GM19372 (cell line): Measurements from ENCODE around the gene ITGB3.
"Not testable (repeated sequence)": the region's sequence is repeated elsewhere in the genome, so short reads cannot be mapped to it uniquely, and the experiment has no call there.

ENCODE experiments used
- ATAC-seq: cut with Tn5 transposase; IDR thresholded peaks from one replicate; pipeline ENCODE4 v1.9.1; 2021; ENCODE audit warnings: mild to moderate bottlenecking, low read depth, moderate library complexity; ENCODE audit not compliant: unreplicated experiment

The ITGB3 gene

DNA sequence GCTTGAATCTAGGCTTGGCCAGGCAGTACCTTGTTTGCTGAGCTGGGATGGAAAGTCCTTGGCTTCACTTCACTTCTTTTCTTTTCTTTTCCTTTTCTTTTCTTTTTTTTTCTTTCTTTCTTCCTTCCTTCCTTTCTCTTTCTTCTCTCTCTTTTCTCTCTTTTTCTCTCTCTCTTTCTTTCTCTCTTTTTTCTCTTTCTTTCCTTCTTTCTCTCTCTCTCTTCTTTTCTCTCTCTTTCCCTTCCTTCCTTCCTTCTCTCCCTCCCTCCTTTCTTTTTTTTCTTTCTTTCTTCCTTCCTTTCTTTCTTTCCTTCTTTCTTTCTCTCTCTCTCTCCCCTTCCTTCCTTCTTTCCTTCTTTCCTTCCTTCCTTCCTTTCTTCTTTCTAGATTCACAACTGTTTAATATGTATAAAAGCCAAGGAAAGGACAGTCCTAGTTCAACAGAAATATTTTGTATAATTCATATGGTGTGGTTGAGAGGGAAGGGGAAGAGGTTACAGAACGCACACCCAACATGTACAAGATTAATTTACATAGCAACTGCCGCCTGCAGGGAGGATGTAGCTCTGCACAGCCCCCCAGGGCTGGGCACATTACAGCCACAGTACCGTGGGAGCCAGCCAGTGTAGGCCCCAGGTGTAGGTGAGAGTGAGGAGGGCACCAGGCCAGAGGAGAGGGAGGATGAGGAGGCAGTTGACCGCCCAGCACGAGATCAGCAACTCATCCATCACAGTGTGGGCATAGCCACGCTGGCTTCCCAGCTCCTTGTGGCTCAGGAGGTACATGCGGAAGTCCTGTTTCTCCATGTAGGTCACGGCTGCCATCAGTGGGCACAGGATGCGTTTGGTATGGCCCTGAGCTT lies 9.7 kb upstream of the ITGB3 start:
- ATAC-seq: no peak

DNA sequence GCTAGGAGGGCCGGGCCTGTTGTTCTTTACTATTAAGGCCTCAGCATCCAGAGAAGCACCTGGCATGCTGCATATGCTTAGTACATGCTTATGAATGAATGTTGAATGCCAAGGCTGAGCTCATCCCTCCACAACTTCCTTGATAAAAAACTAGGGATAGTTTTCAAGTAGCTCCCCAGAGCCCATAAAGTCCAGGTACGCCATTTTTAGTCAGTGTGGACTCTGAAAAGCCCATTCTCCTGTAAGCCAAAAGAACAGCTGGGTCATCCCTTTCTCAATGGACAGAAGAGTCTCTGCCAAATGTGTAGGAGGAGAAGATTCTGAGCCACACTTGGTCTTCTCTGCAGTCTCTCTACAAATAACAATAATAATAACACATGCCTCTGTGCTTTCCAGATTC lies 8.9 kb upstream of the ITGB3 start:
- ATAC-seq: no peak

DNA sequence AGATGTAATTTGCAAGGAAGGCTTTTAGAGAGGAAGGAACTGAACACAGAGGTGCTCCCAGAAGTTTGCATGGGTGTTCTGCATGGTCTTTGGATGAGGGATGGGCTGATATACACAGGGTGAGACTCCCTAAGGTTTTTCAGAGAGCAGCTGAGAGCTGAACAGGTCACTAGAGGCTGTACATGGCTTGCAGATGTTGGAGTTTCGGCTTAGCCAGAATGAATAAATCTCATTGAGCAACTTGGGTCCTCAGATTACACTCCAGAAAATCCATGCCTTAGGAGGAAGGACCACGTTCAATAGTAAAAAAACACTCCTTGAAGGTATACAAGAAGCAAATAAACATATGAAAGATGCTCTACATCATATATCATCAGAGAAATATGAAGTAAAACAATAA lies 7.5 kb upstream of the ITGB3 start:
- ATAC-seq: no peak

DNA sequence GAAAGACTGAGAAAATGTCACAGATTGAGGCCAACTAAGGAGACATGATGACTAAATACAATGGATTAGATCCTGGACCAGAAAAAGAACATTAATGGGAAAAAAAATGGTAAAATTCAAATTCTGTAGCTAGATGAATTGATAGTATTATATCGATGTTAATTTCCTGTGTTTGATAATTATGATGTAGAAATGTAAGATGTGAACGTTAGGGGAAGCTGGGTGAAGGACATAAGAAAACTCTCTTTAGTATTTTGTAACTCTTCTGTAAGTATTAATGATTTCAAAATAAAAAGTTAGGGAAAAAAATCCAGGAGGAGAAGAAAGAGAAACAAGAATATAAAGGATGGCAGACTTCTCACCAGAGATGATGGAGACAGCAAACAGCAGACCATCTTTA lies 2.8 kb upstream of the ITGB3 start:
- no peak for ATAC-seq

DNA sequence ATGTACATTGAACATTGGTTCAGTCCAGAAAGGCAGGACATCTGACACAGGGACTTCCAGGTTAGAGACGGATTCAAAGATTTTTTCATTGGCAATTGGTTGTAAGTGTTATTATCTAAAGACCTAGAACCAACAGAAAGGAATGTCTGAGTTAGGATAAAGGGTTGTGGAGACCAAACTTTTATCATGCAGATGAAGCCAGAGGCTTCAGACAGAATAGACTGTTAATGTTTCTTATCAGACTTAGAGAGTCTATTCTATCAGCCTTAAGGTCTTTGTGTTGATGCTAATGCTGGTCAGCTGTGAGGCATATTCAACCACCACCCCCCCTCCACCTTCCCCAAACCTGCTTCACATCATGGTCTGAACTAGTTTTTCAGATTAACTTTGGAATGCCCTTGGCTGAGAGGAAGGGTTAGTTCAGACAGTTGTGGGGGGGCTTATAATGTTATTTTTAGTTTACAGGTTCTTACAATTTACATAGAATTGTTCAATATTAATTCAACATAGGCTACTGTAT lies 2.1 kb upstream of the ITGB3 start:
- no peak for ATAC-seq

DNA sequence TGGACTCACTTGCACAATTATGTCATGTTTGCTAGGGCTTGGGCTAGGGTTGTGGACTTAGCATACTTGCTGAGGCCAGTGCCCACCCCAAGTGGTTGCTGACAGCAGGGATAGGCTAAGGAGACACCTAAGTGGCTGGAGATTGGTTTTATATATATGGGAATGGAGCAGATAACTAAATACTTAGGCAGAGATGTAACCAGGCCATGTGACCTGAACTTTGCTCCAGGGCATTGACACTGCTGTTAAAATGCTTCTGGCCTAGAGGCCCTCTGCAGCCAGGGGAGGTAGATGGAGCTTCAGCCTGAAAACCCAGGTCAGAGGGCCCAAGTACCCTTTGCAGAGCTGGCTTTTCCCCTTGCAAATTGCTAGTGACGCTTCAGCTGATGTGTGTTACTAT lies 1.4 kb upstream of the ITGB3 start:
- ATAC-seq: no peak

DNA sequence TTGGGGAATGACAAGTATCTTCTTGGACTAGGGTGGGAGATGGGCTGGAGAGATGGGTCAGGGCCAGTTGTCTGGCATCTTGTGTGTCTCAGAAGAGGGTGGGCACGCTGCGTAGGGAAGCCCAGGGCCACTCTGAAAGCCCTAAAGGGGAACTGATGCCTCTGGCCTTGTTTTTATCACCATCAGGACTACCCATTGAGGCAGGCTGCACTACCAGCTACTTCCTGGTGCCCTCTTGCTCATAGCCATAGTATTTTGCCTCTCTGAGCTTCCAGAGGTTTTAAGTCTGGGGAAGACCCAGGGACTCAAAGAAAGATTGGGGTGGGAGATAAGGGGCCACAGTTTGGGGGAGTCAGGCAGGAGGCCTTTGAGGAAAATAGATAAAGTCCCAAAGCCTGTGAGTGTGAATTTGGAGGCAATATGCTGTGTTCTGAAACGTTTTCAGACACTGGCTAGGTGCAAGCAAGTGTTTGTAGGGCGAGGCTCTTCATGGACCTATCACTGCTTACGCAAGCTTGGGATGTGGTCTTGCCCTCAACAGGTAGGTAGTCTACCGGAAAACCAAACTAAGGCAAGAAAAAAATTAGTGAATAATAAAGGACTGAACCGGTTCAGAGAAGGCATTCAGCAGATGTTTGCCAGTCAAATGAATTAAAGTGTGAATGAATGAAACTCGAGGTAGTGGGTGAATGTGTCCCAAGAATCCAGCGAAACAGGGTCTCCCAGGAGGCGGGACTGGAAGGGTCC lies 688 bp upstream of the ITGB3 start:
- no peak for ATAC-seq

DNA sequence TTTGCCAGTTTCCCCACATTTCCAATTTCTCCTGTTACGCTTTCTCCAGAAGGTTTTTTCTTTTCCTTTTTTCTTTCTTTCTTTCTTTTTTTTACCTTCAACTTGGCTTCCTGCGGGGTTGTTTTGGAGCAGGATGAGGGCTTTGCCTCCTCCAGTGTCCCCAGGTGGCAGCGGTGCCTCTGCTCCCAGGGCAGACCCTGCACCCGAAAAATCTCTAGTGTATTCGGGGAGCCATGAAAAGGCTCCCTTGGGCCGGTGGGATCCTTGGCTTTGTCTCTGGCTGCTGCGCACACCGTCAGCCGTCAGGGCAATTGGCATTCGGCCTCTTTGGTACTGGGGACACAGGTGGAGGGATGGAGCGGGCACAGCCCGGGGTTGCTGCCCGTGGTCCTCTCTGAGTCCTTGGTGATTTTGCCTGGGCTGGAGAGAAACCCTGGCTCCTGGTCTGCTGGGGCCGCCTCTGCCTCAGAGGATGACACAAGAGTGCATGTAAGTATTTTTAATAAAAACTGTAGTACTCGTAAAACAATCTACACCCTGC lies 846 bp downstream of the ITGB3 start:
- ATAC-seq: no peak

DNA sequence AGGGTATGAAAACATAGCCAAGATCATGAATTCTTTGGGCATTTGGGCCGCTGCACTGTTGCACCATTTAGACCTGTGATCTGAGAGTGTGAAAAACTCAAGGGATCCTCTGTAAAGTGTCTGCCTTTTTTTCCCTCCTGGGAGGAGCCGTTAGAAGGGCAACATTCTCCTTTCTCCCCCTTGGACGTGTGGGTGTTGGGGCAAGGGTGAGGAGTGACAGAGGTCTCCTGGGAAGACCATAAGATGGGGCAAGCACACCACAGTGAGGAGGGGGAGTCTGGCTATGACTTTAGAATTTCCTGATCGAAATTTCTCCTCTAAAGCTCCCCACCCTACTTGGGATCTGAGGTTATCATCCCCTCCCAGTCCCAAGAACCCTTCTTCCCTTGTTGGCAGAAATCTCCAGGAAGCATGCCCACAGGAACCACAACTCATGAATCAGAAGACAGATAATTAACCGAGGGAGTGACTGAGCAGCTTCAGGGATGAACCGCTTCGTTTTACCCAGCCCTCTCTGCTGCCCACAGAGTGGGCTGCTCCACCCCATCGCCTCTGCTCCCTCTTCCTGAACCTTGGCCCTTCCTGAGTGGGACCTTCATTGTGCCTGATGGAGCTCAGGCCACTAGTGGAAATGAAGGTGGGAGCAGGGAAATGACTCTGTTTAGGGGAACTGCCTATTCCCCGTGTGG lies 4.2 kb downstream of the ITGB3 start:
- ATAC-seq: no peak

DNA sequence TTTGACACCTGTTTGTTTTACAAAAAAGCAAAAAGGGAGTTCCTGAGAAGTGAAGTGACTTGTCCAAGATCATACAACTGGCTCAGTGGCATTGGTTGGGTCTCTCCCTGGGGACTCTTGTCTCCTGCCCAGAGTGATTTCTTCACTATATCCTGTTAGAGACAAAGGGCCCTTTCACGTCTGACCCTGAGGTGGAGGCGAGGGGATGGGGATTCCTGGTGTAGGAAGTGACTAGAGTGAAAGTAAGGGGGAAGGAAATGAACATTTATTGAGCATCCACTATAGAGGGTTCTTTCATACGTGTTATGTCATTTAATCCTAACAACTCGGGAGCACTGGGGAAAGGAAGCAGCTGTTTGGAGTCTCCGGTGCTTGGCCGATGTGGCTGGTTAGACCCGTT lies 9.0 kb downstream of the ITGB3 start:
- ATAC-seq: no peak

DNA sequence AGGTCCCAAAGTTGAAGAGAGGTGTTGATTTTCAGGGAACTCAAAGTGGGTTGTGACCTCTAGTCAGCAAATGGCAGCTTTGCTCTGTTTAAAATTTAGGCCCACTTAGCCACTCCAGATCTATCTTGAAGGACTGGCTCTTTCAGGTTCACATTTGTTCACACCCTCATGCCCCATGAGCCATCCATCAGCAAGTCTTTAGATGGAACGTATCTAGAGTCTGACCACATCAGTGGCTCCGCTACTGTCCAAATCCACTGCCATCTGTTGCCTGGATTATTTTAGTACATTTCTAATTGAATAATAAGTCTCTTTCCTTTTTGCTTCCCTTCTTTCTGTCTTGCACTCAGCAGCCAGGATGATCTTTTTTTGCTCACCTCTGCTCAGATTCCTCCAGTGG lies 10.5 kb downstream of the ITGB3 start:
- ATAC-seq: no peak

DNA sequence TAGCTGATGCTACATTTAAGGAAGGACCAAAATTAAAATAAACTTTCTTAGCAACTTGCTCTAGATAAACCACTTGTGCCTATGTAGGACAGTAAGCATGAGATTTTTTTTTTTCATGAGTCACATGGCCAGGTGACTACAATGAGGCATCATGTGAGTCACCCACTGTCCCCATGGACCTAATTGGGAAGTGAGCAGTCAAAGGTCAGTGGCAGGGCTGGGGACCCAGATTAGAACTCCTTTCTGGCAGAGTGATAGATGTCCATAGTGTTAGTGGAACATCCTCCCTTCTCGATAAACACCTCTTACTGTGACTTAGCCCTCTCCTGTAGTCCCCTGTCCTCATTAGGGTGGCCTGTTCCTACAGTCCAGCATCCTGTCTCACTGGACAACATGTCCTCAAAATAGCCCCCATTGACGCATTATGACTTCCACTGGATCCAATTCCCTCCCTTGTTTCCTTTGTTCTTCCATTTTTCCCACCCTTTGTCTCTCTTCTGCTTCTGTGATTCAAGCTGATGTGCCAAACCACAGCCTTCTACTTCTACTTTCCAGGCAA lies 12.4 kb downstream of the ITGB3 start:
- no peak for ATAC-seq

DNA sequence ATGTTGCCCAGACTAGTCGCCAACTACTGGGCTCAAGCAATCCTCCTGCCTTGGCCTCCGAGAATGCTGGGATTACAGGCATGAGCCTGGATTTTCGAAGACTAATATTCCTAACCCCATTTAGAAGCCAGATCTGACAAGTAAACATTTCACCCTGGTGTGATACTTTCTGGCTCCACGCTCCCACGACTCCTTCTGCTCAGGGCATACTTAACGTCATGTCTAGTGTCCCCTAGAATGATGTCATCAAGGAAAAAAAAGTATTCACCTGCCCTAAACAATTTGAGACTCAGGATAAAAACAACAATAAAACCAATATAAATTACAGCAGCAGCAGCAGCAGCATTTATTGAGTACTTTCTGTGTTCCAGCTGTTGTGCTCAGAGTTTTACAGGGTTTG lies 13.2 kb downstream of the ITGB3 start:
- no peak for ATAC-seq

DNA sequence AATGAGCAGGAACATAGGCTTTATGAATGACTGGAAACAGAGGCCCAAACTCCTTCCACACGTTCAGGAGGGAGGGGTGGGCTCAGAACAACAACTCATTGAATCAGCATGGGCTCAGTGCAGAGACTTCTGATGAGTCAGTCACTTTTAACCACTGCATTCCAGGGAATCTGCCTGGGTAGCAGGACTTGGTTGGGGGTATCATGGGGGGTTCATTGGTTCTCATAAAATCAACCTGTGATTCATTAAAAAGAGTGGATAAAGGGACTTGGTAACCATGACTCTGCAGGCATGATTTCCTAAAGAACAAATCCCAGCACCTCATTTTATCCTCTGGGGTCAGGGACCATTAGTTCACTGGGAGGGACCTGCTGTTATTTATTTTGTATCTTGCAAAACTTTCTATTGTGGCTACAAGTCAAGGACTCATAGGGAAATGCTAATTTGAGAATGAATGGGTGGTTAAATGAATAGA lies 13.8 kb downstream of the ITGB3 start:
- no peak for ATAC-seq

DNA sequence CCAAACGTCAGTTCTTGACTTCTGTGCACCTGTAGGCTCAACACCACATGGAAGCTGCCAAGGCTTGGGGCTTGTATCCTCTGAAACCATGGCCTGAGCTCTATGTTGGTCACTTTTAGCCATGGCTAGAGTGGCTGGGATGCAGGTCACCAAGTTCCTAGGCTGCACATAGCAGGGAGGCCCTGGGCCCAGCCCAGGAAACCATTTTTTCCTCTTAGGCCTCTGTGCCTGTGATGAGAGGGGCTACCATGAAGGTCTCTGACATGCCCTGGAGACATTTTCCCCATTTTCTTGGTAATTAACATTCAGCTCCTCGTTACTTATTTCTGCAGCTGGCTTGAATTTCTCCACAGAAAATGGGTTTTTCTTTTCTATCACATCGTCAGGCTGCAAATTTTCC lies 15.3 kb downstream of the ITGB3 start:
- ATAC-seq: not testable (repeated sequence)

DNA sequence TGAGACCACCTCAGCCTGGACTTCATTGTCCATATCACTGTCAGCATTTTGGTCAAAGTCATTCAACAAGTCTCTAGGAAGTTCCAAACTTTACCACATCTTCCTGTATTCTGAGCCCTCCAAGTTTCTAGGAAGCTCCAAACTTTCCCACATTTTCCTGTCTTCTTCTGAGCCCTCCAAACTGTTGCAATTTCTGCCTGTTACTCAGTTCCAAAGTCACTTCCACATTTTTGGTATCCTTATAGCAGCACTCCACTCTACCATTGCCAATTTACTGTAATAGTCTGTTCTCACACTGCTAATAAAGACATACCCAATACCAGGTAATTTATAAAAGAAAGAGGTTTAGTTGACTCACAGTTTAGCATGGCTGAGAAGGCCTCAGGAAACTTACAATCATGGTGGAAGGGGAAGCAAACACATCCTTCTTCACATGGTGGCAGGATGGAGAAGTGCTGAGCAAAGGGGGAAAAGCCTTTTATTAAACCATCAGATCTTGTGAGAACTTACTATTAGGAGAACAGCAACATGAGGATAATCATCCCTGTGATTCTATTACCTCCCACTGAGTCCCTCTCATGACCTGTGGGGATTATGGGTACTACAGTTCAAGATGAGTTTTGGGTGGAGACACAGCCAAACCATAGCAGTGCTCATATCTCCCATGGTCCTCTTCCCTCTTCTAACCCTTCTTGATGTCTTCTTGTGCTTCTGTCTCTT lies 16.1 kb downstream of the ITGB3 start:
- ATAC-seq: not testable (repeated sequence)

DNA sequence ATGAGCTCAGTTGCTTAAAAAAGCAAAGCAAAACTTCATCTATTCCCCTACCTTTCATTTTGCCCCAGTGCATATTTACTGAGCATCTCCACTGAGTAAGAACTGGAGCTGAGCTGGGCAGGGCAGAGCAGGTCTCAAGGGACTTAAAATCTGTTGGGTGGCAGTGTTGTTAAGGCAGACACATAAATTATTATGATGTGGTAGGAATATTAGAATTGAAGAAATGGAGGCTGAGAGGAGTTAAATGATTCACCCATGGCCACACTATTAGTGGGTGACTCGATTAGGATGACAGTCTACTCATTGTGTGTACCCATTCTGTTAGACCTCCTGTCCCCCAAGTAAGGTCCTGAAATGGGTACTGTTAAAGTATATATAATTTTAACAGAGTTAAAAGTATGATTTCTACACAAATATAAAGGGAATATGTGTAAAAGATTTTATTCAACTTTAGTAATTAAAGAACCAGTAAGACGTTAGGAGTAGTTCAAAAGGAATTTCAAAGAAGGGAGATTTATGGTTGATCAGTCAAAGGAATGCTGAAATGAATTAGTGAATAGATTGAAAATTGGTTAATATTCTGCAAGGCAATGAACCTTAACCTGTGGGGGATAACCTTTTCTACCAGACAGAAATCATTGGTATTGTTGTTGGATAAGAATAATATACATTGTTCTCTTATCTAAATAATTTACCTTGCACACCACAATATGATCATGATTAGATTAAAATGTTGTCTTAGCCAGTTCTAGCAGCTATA lies 17.5 kb downstream of the ITGB3 start:
- no peak for ATAC-seq

DNA sequence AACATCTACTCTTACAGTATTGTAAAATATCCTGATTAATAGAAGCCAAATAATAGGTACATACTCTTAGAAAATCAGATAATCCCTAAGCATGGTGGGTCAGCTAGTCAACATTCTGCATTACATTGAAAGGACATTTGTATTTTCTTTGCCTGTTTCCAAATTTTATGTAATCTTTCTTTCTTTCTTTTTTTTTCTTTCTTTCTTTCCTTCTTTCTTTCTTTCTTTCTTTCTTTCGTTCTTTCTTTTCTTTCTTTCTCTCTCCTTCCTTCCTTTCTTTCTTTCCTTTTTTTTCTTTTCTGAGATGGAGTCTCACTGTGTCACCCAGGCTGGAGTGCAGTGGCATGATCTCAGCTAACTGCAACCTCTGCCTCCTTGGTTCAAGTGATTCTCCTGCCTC lies 18.9 kb downstream of the ITGB3 start:
- no peak for ATAC-seq

DNA sequence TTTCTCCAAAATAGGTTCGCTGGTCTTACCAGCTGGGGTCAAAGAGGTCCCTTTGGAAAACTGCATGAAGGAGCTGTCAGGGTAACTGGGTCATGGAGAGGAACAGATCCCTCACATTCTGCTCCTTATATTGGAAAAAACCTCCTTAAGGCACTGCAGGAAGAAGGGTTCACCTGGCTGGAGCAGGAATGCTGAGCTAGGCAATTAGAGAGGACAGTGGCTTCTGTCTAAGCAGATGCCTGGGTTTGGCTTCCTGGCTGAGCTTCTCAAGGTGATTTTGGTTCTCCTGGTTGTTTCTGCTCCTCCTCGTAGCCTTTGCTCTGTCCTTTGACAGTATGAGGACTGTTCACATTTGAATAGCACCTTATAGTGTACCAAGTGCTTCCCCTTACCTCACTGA lies 19.6 kb downstream of the ITGB3 start:
- ATAC-seq: no peak
